ENCODE data around the gene TMX2.
"Not testable (repeated sequence)": the region's sequence is repeated elsewhere in the genome, so short reads cannot be mapped to it uniquely, and the experiment has no call there.

The TMX2 gene

GRCh38 chr11:57704932-57705331, 7.5 kb upstream of the TMX2 start:
- H3F3A ChIP-seq (ENCODE audit: low read depth), result no peaks in the 10 kb centered on the region
- no peaks in the 10 kb centered on the region for H3K9me2 ChIP-seq (replicated peaks; ENCODE audit: low read depth, low read length)
- H3K27me3 ChIP-seq (ENCODE audit: insufficient read depth, low read length, poor library complexity, severe bottlenecking), result no peaks in the 10 kb centered on the region
- H3K9ac ChIP-seq (ENCODE audit: low read depth, low read length, poor library complexity, severe bottlenecking), result no peak overlapping the region
- TF ChIP-seq EZH2phosphoT487 (IDR thresholded peaks at IDR 0.05; ENCODE audit: borderline replicate concordance), result no peak
- TF ChIP-seq CTCF (conservative IDR thresholded peaks at IDR 0.05; ENCODE audit: low read length), result no peak
- H2AFZ ChIP-seq (ENCODE audit: low read length), result no peak overlapping the region
- no peak overlapping the region for H3K4me3 ChIP-seq (ENCODE audit: low read length, poor library complexity, severe bottlenecking)
- H3K79me2 ChIP-seq (ENCODE audit: insufficient read depth, low read length), result peaks cover 25% of the 10 kb centered on the region; the same call in 1 of the 2 replicates
- H3K4me2 ChIP-seq (ENCODE audit: low read depth, low read length, poor library complexity, severe bottlenecking), result no peak overlapping the region
- no peaks in the 10 kb centered on the region for H4K20me1 ChIP-seq (ENCODE audit: insufficient read depth, low read length, poor library complexity, severe bottlenecking)
- no peaks in the 10 kb centered on the region for H3K9me3 ChIP-seq (ENCODE audit: insufficient read depth, low read depth, low read length)
- peaks cover 39% of the 10 kb centered on the region; the same call in 1 of the 2 replicates for H3K36me3 ChIP-seq (ENCODE audit: insufficient read depth, low read length)
- peaks cover 5% of the 10 kb centered on the region for H3K4me1 ChIP-seq (ENCODE audit: insufficient read depth, low read length, poor library complexity, severe bottlenecking)

DNA sequence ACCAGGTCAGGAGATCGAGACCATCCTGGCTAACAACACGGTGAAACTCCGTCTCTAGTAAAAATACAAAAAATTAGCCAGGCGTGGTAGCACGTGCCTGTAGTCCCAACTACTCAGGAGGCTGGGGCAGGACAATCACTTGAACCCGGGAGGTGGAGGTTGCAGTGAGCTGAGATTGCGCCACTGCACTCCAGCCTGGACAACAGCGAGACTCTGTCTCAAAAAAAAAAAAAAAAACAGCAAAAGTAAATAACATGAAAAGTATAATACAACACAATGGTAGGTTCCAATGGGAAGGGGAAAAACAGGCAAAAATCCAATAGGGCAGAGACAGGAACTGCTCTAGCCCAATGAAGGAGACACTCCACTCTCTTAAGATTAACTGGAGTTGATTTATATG, 7.0 kb upstream of the TMX2 start:
- not testable (repeated sequence) for H4K20me1 ChIP-seq (ENCODE audit: insufficient read depth, low read length, poor library complexity, severe bottlenecking); H3K9me2 ChIP-seq (replicated peaks; ENCODE audit: low read depth, low read length); H3K4me2 ChIP-seq (ENCODE audit: low read depth, low read length, poor library complexity, severe bottlenecking); H3K27me3 ChIP-seq (ENCODE audit: insufficient read depth, low read length, poor library complexity, severe bottlenecking); H2AFZ ChIP-seq (ENCODE audit: low read length); H3K4me1 ChIP-seq (ENCODE audit: insufficient read depth, low read length, poor library complexity, severe bottlenecking); H3K9ac ChIP-seq (ENCODE audit: low read depth, low read length, poor library complexity, severe bottlenecking); H3F3A ChIP-seq (ENCODE audit: low read depth); H3K4me3 ChIP-seq (ENCODE audit: low read length, poor library complexity, severe bottlenecking); H3K9me3 ChIP-seq (ENCODE audit: insufficient read depth, low read depth, low read length)
- H3K79me2 ChIP-seq (ENCODE audit: insufficient read depth, low read length), result peaks cover 30% of the 10 kb centered on the region
- H3K36me3 ChIP-seq (ENCODE audit: insufficient read depth, low read length), result peaks cover 35% of the 10 kb centered on the region; the same call in 1 of the 2 replicates

DNA sequence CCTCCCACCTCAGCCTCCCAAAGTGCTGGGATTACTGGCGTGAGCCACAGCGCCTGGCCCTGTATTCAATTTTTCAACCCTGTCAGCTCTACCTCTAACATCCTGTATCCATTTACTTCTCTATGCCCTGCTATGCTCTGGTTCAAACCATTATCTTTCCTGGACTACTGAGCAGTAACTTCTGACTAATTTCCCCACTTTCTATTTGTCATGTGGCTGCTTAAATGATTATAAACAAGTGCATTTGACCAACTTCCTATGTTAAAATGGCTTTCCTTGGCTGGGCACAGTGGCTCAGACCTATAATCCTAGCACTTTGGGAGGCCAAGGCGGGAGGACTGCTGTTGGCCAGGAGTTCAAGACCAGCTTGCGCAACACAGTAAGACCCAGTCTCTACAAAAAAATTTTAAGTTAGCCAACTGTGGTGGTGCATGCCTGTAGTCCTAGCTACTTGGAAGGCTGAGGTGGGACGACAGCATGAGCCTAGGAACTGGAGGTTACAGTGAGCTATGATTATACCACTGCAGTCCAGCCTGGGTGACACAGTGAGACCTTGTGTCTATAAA, 2.5 kb upstream of the TMX2 start:
- no peaks in the 10 kb centered on the region for H3K9me3 ChIP-seq (ENCODE audit: insufficient read depth, low read depth, low read length)
- no peaks in the 10 kb centered on the region for H3K9me2 ChIP-seq (replicated peaks; ENCODE audit: low read depth, low read length)
- H3K27me3 ChIP-seq (ENCODE audit: insufficient read depth, low read length, poor library complexity, severe bottlenecking), result no peaks in the 10 kb centered on the region
- H2AFZ ChIP-seq (ENCODE audit: low read length), result no peak overlapping the region
- H3K4me2 ChIP-seq (ENCODE audit: low read depth, low read length, poor library complexity, severe bottlenecking), result peak overlapping the region; percentile 99
- H3K4me3 ChIP-seq (ENCODE audit: low read length, poor library complexity, severe bottlenecking), result no peak overlapping the region
- peaks cover 37% of the 10 kb centered on the region for H4K20me1 ChIP-seq (ENCODE audit: insufficient read depth, low read length, poor library complexity, severe bottlenecking)
- peaks cover 71% of the 10 kb centered on the region for H3K79me2 ChIP-seq (ENCODE audit: insufficient read depth, low read length)
- TF ChIP-seq EZH2phosphoT487 (IDR thresholded peaks at IDR 0.05; ENCODE audit: borderline replicate concordance) (no peak), CTCF (conservative IDR thresholded peaks at IDR 0.05; ENCODE audit: low read length) (no peak)
- H3F3A ChIP-seq (ENCODE audit: low read depth), result no peaks in the 10 kb centered on the region
- H3K9ac ChIP-seq (ENCODE audit: low read depth, low read length, poor library complexity, severe bottlenecking), result no peak overlapping the region
- H3K36me3 ChIP-seq (ENCODE audit: insufficient read depth, low read length), result peaks cover 2% of the 10 kb centered on the region; the same call in 1 of the 2 replicates
- peaks cover 30% of the 10 kb centered on the region for H3K4me1 ChIP-seq (ENCODE audit: insufficient read depth, low read length, poor library complexity, severe bottlenecking)
